Measurements from ENCODE around the gene NGLY1.

Gene NGLY1

GRCh38 chr3:25707268-25707926 lies 75.8 kb downstream of the NGLY1 start:
- DNase-seq (ENCODE audit: low read depth) = no peak

- no peak for DNase-seq (ENCODE audit: low read depth)
Observed at GRCh38 chr3:25706213-25706612, 77.0 kb downstream of the NGLY1 start.

GRCh38 chr3:25697553-25697952 lies 85.7 kb downstream of the NGLY1 start:
- DNase-seq (ENCODE audit: low read depth) = no peak

GRCh38 chr3:25695731-25696420 lies 87.4 kb downstream of the NGLY1 start:
- no peak for DNase-seq (ENCODE audit: low read depth)

GRCh38 chr3:25693238-25693637 lies 90.0 kb downstream of the NGLY1 start:
- DNase-seq (ENCODE audit: low read depth) = no peak

- DNase-seq (ENCODE audit: low read depth) = no peak
Observed at GRCh38 chr3:25692341-25692740, 90.9 kb downstream of the NGLY1 start.

GRCh38 chr3:25690768-25691533 lies 92.3 kb downstream of the NGLY1 start:
- DNase-seq (ENCODE audit: low read depth) = no peak

GRCh38 chr3:25689226-25689625 lies 94.0 kb downstream of the NGLY1 start:
- peak; percentile 34 for DNase-seq (ENCODE audit: low read depth)

- no peak for DNase-seq (ENCODE audit: low read depth)
Observed at GRCh38 chr3:25687742-25688141, 95.5 kb downstream of the NGLY1 start.

- no peak for DNase-seq (ENCODE audit: low read depth)
Observed at GRCh38 chr3:25686766-25687165, 96.5 kb downstream of the NGLY1 start.

GRCh38 chr3:25683882-25684281 lies 99.4 kb downstream of the NGLY1 start:
- DNase-seq (ENCODE audit: low read depth) = no peak

- DNase-seq (ENCODE audit: low read depth) = no peak
Observed at GRCh38 chr3:25683410-25683809, 99.8 kb downstream of the NGLY1 start.

GRCh38 chr3:25679642-25680302 lies 103.5 kb downstream of the NGLY1 start:
- DNase-seq (ENCODE audit: low read depth) = no peak

- no peak for DNase-seq (ENCODE audit: low read depth)
Observed at GRCh38 chr3:25679166-25679565, 104.1 kb downstream of the NGLY1 start.

- DNase-seq (ENCODE audit: low read depth) = peak; percentile 2
Observed at GRCh38 chr3:25678581-25678980, 104.7 kb downstream of the NGLY1 start.

GRCh38 chr3:25677121-25677520 lies 106.1 kb downstream of the NGLY1 start:
- no peak for DNase-seq (ENCODE audit: low read depth)

GRCh38 chr3:25674670-25675069 lies 108.6 kb downstream of the NGLY1 start:
- DNase-seq (ENCODE audit: low read depth) = no peak

- no peak for DNase-seq (ENCODE audit: low read depth)
Observed at GRCh38 chr3:25673738-25674298, 109.4 kb downstream of the NGLY1 start.

Data from EH (cell line).